Kidney tubule cell (primary cell): ENCODE data around the gene BID.

Experiments used
- DNase-seq: peaks from one replicate; pipeline ENCODE4 v3.0.0-alpha.2; 2018; ENCODE audit warnings: low spot score

The BID gene

GRCh38 chr22:17803609-17804270, 29.5 kb upstream of the BID start:
- no peak for DNase-seq

- no peak for DNase-seq
Measured at GRCh38 chr22:17802822-17803221, 28.6 kb upstream of the BID start.

DNA sequence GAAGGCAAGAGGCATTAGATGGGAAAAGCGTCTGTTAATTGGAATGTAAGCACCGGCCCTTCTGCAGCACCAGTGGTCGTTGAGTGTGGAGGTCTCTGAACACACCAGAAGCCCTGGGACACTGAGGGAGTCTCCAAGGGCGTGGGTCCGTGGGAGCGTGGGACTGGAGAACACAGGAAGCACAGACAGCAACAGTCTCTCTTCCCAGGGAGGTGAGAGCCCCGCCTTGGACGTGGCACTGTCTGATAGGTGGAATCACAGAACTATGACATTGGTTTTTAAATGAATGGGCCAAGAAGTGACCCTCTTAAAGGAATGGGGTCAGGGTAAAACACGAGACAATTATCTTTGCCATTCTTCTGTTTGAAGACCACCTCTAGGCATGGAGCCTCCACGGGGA, 28.1 kb upstream of the BID start:
- DNase-seq: no peak

GRCh38 chr22:17797721-17798559, 23.7 kb upstream of the BID start:
- DNase-seq: no peak

DNA sequence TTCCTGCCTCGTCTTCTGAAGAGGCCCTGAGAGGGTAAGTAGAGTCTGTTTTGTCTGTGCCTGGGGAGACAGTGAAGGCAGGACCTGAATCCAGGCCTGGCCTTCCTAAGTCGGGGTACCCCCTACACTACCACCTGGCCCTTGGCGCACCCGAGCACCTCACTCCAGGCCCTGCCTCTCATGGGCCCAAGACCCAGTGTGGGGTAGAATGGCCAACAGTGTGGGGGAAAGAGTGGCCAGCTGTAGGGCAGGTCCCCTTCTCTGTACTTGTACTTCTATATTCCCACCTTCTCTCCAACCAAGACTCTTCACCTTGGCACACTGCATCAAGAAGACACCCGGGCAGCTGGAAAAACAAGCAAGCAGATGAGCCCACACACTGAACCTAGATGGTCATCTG, 22.4 kb upstream of the BID start:
- no peak for DNase-seq

- no peak for DNase-seq
Measured at GRCh38 chr22:17795661-17796548, 21.6 kb upstream of the BID start.

GRCh38 chr22:17794726-17795542, 20.7 kb upstream of the BID start:
- DNase-seq: peak; percentile 29

DNA sequence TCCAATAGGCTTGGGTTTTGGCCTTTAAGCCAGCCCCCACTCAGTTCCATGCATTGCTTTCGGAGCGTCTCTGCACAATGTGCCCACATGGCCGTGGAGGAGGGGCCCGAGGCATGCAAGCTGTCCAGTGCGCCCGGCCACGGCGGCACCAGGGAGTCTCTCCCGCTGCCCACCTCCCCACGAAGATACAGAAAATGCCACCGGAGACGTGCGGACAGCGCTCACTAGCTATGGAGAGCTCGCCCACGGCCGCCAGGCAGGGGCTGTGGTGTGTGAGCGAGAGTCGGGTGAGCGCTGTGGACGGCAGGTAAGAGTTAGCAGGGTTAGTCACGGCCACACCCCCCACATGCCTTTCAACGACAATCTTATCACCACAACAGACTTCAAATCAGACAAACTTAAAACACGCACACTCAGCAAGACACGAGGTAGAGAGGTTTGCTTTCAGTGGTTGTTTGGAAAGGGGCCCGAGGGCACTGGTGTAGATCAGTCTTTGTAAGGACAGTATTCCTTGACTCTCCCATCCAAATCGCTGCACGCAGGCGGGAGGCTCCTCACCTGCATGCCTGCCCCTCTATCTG, 18.7 kb upstream of the BID start:
- no peak for DNase-seq

DNA sequence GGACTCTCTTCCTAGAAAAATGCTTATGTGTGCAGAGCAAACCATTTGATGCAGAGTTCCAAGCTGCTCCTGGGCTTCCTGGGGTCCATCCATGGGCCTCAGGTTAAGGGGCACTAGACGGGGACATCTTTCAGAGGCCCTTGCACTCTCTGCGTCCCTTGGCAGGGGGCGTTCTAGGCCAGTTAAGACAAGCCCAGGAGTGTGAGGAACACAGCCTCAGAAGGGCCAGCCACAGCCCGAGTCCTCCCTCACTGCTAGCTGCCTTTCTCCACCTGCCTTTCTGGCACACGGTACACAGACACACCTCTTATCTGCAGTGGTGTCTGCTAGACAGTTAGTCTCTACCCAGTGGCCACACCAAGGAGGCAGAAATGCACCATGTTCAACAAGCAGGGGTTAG, 18.0 kb upstream of the BID start:
- no peak for DNase-seq

DNA sequence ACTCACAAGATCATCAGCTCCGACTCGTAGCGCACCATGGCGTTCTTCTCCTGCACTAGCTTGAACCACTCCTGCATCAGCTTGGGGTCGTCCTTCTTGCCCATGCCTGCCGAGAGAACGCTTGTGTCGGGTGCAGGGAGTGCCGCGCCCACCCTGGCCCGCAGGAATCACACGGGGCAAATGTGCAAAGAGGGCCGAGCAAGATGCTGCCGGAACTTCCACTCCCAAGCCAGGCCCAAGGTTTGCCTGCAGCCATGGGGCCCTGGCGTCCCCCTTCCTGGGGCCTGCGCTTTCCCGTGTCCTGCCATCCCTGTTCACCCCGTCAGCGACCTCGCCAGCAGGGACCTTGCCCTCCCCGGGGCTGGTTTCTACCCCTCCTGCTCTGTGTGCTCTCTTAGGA, 16.9 kb upstream of the BID start:
- DNase-seq: no peak

- DNase-seq: no peak
Measured at GRCh38 chr22:17789379-17790200, 15.3 kb upstream of the BID start.

GRCh38 chr22:17788528-17789378, 14.5 kb upstream of the BID start:
- no peak for DNase-seq

DNA sequence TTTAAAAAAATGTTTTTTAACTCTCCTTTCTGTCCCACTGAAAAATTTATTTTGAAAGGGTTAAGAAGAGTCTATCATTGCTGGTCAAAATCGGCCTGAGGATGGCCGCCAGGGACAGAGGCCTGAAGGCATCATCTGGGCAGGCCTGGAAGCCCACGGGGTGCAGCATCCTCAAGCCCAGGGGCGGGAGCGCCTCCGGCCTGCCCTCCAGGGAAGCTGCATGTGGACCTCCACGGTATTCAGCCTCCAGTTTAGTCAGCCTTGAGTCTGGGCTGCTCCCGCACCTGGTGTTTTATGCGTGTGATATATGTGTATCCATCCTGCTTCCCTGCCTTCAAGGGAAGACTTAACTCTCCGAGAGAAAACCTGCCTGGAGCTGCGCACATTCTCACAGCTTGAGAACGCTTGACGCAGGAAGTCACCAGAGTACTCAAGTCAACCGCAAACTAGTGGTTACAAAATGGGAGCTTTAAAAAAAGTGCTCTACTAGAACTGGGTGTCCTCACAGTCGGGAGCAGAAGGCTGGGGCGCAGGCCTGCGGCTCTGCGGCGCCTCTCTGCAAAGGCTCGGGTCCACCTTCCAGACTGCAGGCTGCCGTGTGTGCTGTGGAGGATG, 13.6 kb upstream of the BID start:
- no peak for DNase-seq

DNA sequence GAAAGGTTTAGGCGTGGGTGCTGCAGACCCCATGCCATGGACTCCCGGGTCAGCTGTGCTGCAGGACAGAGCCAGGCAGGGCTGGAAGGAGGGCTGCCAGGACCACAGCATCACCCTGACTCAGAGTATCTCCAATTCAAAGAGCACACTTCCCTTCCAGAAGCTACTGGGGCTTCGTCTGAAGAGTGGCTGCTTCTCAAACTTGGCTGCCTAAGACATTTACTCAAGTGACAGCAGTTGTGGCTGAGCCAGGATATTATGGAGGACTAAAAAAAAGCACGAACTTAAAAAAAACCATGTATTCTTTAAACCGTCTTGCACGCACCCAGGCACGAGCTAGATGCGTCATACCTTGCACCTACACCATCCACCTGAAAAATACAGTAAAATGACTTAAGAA, 13.0 kb upstream of the BID start:
- no peak for DNase-seq

GRCh38 chr22:17786435-17787161, 12.3 kb upstream of the BID start:
- DNase-seq: no peak

DNA sequence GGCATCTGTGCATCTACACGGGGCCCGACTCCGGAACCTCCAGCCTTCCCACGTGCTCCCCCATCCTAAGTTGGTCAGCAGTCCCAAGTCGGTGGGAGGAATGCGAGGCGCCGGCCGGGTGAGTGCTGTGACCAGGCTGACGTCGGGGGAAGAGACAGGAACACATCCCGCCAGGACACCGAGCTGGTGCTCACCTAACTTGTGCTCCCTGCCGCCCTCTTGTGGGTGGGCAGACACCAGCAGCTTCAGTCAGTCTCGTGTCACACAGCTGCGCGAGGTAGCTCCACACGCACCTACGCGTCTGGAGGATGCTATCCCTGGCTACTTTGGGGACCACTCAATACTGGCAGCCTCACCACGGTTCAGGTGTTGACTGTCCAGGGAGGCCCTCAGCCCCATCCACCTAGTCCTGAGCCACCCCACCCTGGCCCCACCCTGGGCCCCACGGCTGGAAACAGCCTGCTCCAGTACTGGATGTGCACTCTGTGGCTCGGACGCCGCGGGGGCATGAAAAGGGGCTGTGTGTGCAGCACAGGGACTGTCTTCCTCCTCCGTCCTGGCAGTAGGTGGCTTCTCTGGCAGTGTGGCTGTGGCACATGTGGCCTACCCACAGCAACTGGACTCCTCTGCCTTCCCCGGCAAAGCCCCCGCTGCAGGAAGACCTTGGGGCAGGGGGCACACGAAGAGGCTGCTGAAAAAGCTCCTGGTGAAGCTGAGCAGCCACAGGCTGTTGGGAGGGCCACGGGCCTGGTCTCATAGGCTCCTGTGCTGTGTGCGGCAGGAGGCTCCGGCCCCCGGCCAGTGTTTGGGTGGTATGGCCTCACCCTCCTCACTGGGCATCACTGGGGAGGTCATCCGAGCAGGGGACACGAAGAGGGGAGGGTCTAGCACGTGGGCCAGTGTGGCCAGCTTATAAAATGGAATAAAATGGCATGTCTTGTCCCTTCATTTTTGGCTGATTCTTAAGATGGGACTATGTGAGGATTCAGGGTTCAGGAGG, 11.2 kb upstream of the BID start:
- peak; percentile 70 for DNase-seq

GRCh38 chr22:17784776-17785175, 10.5 kb upstream of the BID start:
- DNase-seq: no peak
